Putamen (tissue), 1 donor: ENCODE results near the gene PIAS4.
A peak's percentile ranks its signal among the peaks of the same experiment; 100 is the strongest.

Source experiments
- DNase-seq: peaks from one replicate; pipeline ENCODE4 v3.0.0-alpha.2; 2016; ENCODE audit warnings: low spot score

Gene PIAS4

GRCh38 chr19:4042731-4043082 lies 35.2 kb downstream of the PIAS4 start:
- DNase-seq = no peak

DNA sequence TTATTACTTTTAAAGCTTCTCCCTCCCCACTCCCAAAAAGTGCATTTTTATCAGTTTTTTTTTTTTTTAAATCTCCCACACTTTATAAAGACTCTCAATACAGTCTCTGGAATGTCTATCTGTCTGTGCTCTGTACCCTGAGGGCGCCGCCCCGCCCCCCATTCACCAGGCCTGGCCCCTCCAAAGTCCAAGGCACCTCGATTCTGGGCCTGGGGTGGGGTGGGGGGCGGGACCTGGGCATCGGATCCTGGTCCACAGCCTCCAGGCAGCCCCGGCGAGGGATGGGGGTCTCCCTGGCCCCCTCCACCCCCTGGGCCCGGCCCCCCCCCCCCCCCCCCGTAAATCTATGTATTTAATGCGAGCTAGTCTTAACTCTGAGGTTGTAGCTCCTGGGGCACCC lies 35.9 kb downstream of the PIAS4 start:
- no peak for DNase-seq

DNA sequence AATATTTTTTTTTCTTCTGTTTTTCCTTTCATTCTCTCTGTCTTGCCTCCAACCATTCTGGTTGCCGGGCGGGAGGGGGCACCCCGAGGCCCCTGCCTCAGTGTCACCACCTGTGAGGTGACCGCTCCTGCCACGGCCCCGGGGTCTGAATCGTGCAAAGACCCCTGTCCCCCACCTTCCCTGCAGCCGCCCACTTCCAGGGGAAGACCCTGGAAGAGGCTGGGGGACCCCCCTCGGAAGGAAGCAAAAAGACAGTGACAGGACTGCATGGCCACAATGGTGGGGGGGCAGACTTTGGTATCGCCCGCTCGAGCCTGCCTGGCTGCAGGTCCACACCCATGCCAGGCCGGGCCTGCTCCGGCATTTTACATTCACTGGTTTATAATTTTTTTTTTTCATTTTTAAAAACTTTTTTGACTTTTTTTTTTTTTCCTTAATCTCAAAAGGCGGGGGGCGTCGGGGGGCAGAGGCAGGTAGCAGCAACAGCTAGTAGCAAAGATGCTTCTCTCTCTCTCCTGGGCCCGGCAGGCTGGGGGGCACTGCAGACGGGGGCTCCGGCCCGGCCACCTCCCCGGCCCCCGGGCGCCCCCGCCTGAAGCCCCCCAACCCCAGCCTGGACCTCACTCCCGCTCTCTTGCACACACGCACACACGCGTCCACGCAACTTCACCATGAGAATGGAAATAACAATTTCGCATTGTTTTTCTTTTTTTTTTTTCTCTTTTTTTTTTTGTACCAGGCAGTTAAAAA lies 36.6 kb downstream of the PIAS4 start:
- DNase-seq = no peak

GRCh38 chr19:4044990-4045465 lies 37.5 kb downstream of the PIAS4 start:
- DNase-seq = no peak

DNA sequence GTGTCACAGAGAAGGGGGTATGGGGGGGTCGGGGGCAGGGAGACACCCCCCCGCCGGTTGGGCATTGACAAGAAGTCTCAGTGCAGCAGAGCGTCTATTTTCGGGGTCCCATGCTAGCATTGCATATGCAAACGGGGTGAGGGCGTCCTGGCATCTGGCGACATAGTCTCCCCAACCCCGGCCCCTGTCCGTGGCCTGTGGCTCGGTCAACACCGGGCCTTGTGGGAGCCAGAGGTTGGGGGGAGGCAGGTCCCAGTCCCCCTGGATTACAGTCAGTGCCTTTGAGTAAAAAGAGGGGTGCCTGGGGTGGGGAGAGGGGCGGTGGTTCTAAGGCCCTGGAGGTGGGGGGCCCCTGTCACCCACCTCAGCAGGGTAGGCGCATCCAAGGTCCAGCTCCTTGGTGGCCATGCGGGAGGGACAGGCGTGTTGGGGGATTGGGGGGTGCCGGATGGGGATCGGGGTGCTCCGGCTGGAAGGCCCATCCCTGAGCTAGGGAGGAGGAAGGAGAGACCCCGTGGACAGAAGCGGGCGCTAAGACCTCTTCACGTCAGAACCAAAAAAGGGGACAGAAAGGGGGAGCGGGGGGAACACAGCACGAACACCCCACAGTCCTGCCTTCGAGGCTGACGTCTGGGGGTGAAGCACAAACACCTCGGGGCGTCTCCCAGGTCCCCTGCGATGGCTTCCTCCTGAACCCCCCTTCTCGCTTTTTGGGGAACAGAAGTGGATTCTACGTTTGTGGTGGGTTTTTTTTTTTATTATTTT lies 38.2 kb downstream of the PIAS4 start:
- DNase-seq = no peak

DNA sequence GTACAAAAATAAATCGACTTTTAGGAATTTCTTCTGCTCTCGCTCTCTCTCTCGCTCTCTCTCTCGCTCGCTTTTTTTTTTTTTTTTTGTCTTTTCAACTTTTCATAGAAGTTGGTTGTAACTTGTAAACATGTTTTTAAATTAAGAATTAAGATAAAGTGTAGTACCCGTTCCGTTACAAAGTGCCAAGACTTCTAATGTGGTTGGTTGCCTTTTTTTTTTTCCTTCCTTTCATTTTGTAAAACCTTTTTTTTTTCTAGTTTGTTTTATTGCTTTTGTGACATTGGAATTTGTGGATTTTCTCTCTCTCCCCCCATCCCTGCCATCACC lies 38.8 kb downstream of the PIAS4 start:
- no peak for DNase-seq

GRCh38 chr19:4046946-4047683 lies 39.6 kb downstream of the PIAS4 start:
- DNase-seq = no peak

DNA sequence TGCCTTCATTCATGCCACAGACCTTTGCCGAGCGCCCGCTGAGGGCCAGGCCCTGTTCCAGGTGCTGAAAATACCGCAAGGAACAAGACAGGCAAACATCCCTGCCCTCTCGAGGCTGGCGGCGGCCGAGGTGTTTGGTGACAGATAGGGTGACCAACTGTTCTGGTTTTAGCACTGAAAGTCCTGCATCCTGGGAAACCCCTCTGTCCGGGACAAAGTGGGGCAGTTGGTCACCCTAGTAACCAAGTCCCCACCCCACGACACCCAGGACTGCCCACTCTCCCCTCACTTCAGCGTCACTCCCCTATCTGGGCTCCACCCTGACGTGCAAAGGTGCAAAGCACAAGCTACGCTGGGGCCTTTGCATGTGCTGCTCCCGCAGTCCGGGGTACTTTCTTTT lies 41.9 kb downstream of the PIAS4 start:
- DNase-seq = no peak

GRCh38 chr19:4051175-4052101 lies 43.9 kb downstream of the PIAS4 start:
- DNase-seq = no peak

DNA sequence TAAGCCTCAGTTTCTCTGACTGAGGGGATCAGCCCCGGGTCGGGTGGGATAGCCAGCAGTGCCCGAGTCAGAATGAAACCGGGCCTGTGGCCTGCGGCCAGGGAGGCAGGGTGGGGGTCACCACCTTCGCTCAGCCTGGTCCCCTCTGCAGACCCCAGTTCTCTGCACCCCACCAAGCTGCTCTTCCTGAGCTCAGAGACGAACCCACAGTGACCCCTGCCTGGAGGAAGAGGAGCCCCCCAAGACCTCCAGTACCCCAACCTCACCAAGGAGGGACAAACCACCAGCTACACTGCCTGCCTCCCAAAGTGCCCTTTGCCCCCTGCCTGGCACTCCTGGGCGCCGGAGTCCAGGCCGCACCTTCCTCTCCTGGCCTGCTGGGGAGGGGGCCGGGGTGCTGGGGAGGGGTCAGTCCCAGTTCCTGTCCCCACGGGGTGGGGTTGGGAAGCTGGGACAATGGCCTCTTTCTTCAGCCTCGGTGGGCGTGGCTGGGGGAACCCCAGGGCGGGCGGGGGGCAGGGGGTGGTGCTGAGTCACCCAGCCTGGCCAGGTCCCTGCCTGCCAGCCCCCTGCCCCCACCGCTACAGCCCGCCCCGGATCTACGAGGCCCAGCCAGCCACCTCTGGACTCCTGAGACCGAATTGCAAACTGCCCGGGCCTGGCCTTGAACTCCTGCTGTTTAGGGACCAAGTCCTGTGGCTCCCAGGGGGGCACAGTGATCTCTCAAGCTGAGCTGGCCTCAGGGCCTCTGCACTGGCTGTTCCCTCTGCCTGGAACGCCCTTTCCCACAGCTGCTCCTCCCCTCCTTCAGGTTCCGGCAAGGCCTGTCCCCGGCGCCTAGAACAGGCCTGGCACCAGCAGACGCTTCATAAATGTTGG lies 44.8 kb downstream of the PIAS4 start:
- DNase-seq = no peak

GRCh38 chr19:4052993-4053422 lies 45.5 kb downstream of the PIAS4 start:
- no peak for DNase-seq

DNA sequence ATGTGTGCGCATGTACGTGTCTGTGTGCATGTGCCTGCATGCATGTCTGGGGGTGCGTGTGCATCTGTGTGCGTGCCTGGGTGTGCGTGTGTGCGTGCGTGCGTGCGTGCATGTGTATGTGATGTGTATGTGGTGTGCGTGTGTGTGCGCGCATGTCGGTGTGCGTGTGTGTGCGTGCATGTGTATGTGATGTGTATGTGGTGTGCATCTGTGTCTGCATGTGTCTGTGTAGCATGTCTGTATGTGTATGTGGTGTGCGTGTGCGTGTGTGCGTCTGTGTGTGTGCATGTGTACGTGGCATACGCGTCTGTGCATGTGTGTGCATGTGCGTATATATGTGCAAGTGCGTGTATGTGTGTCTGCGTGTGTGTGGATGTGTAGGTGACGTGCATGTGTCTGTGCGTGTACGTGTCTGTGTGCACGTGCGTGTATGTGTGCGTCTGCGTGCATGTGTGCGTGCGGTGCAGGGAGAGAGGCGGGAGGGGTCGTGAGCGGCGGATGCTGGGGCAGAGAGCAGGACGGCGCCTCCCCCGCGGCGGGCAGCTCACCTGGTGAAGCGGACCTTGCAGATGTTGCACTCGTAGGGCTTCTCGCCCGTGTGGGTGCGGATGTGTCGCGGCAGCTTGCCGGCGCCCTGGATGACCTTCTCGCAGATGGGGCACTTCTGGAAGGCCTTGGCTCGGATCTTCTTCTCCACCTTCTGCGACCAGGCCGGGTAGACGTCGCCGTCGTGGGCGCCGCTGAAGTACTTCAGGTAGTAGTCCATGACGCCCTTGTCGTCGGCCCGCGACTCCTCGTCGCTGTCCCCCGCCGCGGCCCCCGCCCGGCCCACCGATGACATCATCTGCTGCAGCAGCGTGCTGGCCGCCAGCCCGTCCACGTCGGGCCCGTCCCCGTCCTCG lies 46.1 kb downstream of the PIAS4 start:
- no peak for DNase-seq

GRCh38 chr19:4054441-4055208 lies 47.1 kb downstream of the PIAS4 start:
- no peak for DNase-seq

DNA sequence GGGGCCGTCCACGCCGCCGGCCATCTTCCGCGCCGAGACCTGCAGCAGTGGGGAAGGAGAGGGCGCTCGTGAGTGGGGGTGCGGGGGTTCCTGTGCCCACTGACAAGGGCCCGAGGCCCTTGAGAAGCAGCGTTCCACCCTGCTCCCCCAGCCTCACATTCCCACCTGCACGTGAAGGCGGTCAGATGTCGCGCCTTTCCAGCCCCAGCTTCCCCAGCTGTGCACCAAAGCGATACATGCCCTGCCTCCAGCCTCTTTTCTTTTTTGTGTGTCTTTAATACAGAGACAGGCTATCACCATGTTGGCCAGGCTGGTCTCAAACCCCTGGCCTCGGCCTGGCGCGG lies 47.6 kb downstream of the PIAS4 start:
- DNase-seq = no peak

GRCh38 chr19:4057931-4058692 lies 50.6 kb downstream of the PIAS4 start:
- no peak for DNase-seq

GRCh38 chr19:4058693-4059452 lies 51.3 kb downstream of the PIAS4 start:
- DNase-seq = peak; percentile 85

DNA sequence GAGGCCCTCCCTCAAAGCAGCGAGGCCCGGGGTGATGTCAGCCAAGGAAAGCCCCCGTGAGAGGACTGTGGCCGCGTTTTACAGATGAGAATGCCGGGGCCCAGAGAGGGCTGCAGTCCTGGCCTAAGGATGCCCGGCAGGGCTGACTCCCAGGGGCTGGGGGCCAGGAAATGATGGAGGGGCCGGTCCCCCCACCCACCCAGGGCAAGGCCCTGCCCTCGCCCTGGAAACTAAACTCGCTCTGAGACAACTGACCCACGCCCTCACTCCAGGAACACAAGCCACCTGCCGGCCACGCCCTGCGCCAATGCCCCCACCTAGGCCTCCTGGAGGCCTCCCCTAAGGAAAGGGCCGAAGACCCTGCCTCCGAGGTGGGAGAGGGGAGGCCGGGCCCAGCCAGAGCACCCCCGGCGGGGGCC lies 51.9 kb downstream of the PIAS4 start:
- DNase-seq = no peak
